Measurements from ENCODE around the gene BRINP3.

The BRINP3 gene

GRCh38 chr1:190452272-190452848, 25.3 kb downstream of the BRINP3 start:
- DNase-seq (ENCODE audit: low read depth): no peak

GRCh38 chr1:190444464-190444863, 33.2 kb downstream of the BRINP3 start:
- no peak for DNase-seq (ENCODE audit: low read depth)

DNA sequence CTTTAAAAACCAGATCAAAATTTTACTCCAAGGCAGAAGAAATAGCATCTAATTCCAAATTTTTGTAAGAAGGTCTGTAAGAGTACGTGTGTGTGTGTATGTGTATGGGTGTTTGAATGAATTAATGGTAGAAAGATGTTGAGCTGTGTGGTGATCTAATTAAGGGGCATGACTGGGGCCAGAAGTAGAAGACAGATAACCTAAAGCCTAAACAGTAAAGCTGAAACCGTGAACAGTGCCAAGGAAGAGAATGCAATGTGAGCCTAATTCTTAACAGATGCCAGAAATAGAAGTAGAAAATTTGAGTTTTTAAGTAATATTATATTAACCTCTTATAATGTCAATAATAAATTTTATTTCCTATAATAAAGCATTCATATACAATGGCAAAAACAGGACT, 38.2 kb downstream of the BRINP3 start:
- no peak for DNase-seq (ENCODE audit: low read depth)

DNA sequence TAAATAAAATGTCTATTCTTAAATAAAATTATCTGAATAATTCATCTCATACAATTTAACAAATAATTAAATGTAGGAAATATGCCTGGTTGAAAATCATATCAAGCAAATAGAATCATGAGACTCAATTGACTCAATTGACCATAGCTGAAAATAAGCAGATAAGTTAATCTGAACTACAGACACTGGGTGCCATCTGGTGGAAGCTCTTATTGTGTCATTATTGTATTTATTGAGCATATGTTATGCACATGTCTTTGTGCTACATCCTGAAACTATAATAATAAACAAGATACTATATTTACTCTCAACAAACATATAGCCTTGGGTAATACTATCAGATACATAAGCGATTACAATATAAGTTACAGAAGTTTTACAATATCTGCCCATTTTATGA, 41.0 kb downstream of the BRINP3 start:
- DNase-seq (ENCODE audit: low read depth): no peak

DNA sequence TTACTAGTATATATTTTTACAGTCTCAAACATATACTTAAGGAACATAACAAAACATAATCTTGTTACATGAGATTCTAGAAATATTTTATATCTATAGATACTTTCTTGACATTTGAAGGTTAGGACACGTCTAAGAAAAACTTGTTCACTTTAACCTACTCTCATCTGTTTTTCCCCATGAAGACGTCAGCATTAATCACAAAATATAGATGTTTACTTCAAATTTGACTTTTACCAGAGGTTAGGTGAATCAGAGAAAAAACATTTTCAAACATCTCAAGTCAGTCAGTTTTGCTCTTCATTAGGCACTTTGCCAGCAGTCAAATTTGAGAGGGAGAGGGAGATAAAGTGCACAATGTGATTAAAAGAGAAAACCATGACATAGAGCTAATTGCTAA, 47.7 kb downstream of the BRINP3 start:
- DNase-seq (ENCODE audit: low read depth): no peak

DNA sequence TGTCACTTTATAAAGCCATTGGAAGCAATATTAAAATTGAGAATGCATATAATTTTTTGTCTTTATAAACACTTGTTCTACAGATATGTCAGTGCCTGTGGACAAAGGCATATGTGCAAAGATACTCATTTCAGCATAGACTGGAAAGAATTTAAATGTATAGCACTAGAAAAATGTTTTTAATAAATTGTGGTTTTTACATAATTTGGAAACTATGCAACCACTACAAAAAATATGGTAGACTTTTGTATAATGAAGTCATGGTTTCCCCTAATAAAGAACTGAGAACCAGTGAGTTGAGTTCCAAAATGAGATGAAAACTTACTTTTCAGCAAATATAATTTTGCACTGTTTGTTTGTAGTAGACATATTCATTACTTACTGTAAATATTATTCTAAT, 48.5 kb downstream of the BRINP3 start:
- no peak for DNase-seq (ENCODE audit: low read depth)

DNA sequence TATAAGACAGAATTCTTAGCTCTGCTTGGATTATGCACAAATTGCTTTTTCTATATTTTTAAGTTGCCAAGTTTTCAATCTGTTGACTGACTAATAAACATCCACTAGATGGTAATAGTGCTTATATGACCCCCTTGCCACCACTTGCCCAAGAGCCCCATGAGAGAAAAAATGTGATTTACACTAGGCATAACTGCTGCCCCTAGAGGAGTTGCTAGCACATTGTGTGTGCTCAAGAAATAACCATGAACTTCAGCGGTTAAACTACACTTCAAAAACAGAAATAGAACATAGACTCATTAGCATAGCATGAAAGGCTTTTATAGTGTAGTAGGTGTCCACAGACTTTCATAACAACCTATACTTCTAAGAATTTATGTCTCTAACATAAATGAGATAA, 61.4 kb downstream of the BRINP3 start:
- no peak for DNase-seq (ENCODE audit: low read depth)

- no peak for DNase-seq (ENCODE audit: low read depth)
Measured at GRCh38 chr1:190413142-190413541, 64.5 kb downstream of the BRINP3 start.

DNA sequence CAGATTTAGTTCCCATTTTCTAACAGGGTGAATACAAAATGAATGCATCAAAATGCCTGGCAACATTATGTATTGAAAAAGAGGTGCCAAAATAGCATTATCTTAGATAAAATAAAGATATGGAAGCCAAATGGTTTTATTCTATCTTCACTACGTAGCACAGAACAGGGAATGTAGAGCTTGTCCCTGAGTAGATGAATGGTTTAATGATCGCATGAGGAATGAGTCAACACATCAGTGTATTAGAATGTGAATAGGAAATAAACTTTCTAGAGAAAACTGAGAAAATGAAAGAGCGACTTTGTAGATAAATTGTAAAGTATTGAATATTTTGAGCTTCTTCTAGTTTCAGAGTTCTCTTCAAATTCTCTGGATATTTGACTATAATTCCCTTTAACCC, 74.3 kb downstream of the BRINP3 start:
- no peak for DNase-seq (ENCODE audit: low read depth)

GRCh38 chr1:190399233-190399632, 78.4 kb downstream of the BRINP3 start:
- DNase-seq (ENCODE audit: low read depth): no peak

DNA sequence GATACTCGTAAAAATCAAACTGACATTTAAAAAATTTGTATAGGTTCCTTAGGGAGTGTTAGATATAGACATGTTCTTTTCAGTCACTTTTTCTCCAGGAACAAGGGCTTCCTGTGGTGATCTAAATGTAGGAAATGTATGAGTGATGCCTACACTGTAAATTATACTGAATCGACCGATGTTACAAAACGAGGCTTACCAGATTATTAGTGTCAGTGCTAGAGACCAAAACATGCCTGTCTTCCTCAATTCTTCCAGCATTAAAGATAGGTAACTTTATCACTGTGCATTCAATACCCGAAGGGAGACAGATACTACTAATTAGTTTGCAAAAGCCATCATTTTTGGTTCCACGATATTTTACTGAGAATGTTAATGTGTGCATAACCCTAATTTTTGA, 86.1 kb downstream of the BRINP3 start:
- no peak for DNase-seq (ENCODE audit: low read depth)

- no peak for DNase-seq (ENCODE audit: low read depth)
Measured at GRCh38 chr1:190377991-190378390, 99.7 kb downstream of the BRINP3 start.

DNA sequence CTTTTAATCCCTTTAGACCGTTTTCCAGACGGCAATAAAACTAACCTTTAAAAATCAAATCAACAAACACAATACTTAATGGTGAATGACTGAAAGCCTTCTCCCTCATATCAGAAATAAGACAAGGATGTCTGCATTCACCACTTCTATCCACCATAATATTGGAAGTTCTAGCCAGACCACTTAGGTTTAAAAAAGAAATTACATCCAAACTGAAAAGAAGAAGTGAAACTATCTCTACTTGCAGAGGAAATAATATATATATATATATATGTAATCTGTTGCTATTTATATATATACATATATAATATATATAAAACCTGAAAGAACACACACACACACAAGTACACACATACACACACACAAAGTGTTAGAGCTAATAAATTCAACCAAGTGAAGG, 100.4 kb downstream of the BRINP3 start:
- no peak for DNase-seq (ENCODE audit: low read depth)

DNA sequence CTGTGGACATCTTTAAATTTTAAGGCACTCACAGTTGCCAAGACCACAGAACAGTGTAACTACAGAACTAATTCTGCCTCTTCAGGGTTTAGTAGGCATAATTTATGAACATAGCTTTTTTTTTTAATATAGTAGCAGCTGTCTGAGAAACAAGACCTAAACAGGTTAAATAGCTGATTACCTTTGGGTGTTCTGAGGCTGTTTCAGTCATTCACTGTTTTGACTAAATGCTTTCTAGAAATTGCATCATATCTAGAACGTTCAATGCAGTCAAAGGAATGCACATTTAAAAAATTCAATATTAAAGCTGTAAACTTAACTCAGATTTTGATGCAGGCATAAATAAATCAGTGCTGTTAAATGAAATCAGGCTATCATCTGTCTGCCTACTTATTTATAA, 101.6 kb downstream of the BRINP3 start:
- DNase-seq (ENCODE audit: low read depth): no peak

DNA sequence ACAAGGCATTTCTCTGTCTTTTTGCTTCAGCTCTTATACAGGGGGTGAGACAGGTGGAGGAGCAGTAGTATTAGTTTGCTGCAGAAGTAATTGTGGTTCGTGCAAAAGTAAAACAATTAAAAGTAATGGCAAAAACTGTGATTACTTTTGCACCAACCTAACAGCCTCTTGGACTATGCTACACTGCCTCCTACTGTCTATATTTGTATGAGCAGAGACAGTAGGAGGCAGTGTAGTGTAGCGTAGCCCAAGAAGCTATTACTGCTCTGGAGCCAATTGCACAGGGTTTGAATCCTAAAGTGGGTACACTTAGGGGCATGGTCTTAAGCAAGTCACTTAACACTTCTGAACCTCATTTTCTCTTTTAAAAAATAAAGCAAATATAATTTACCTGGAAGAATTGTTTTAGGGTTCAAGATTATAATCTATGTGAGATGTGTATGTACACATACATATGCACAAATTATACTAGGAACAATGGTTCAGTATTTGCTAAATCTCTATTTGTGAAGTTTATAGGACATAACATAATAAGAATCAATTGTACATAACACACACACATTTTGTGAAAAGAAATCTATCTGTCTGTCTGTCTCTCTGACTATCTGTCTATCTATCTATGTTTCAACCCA, 103.8 kb downstream of the BRINP3 start:
- DNase-seq (ENCODE audit: low read depth): no peak

GRCh38 chr1:190367200-190367599, 110.5 kb downstream of the BRINP3 start:
- DNase-seq (ENCODE audit: low read depth): no peak

- DNase-seq (ENCODE audit: low read depth): no peak
Measured at GRCh38 chr1:190365283-190365682, 112.4 kb downstream of the BRINP3 start.

DNA sequence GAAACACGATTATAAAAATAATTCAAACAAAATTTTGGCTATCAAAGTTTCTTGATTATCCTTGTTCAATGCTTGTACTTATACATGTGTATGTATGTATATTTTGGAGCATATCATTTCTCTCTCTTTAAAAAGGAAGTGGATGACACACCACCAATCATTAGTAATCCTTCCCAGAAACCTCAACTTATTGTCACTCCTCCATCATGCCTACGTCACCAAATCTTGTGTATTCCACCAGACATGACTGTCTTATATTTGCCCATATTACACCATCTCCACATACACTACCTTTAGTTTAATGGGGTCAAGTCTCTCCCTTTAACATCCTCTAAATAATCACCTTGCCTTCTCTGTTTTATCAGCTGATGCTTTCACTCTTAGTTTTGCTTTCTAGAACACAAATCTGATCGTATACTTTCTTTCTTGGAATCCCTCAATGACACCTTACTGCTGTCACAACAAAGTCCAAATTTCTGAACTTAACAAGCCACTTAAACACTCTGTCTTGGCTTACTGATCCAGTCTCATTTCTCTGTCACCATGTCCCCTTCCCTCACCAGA, 124.0 kb downstream of the BRINP3 start:
- DNase-seq (ENCODE audit: low read depth): no peak

- DNase-seq (ENCODE audit: low read depth): no peak
Measured at GRCh38 chr1:190344454-190344853, 133.2 kb downstream of the BRINP3 start.

GRCh38 chr1:190338829-190339228, 138.8 kb downstream of the BRINP3 start:
- no peak for DNase-seq (ENCODE audit: low read depth)

DNA sequence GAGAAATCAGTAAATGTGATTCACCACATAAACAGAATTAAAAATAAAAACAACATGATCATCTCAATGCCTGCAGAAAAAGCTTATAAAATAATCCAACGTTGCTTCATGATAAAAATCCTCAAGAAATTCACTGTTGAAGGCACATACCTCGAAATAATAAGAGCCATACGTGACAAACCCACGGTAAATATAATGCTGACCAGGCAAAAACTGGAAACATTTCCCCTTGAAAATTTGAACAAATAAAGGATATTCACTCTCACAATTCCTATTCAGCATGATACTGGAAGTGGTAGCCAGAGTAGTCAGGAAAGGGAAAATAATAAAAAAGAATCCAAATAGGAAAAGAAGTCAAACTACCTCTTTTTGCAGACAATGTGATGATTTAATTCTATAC, 148.8 kb downstream of the BRINP3 start:
- DNase-seq (ENCODE audit: low read depth): no peak

DNA sequence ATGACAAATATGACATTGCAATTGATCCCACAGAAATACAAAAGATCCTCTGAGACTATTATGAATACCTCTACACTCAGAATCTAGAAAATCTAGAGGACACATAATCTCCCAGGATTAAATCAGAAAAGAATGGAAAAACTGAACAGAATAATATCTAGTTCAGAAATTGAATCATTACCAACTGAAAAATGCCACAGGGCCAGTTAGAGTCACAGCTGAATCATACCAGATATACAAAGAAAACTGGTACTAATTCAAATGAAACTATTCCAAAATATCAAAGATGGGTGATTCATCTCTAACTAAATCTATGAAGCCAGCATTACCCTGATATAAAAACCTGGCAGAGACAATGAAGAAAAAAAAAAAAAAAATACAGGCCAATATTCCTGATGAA, 149.3 kb downstream of the BRINP3 start:
- DNase-seq (ENCODE audit: low read depth): no peak

- no peak for DNase-seq (ENCODE audit: low read depth)
Measured at GRCh38 chr1:190327271-190327670, 150.4 kb downstream of the BRINP3 start.

GRCh38 chr1:190323530-190323929, 154.1 kb downstream of the BRINP3 start:
- no peak for DNase-seq (ENCODE audit: low read depth)

Measured in activated T-cell treated with anti-CD3 and anti-CD28 coated beads for 24 hours (primary cell).